Embryonic facial prominence (tissue), 1 donor: Measurements from ENCODE around the gene TUBGCP2.
"Not testable (repeated sequence)": the region's sequence is repeated elsewhere in the genome, so short reads cannot be mapped to it uniquely, and the experiment has no call there.

ENCODE experiments used
- DNase-seq: peaks from one replicate; pipeline ENCODE4 v3.0.0-alpha.2; 2016; ENCODE audit errors: extremely low spot score

The TUBGCP2 gene

DNA sequence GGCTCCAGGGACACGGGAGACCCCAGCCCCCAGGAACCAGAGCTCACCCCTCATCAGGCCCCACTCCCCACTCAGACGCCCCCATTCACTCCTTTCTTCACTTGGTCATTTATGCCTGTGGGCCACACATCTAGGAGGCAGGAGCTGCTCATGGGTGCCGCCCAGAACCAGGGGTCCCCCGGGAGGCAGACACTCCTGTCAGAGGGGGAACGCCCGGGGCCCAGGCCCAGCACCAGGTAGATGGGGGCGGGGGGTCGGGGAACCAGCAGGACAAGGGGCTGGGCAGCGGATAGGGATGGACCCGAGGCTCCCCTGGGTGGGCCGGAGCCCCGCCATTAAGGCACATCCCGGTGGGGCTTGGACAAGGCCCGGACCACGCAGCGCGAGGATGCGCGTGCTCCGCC, 16.2 kb upstream of the TUBGCP2 start:
- DNase-seq, result no peak

DNA sequence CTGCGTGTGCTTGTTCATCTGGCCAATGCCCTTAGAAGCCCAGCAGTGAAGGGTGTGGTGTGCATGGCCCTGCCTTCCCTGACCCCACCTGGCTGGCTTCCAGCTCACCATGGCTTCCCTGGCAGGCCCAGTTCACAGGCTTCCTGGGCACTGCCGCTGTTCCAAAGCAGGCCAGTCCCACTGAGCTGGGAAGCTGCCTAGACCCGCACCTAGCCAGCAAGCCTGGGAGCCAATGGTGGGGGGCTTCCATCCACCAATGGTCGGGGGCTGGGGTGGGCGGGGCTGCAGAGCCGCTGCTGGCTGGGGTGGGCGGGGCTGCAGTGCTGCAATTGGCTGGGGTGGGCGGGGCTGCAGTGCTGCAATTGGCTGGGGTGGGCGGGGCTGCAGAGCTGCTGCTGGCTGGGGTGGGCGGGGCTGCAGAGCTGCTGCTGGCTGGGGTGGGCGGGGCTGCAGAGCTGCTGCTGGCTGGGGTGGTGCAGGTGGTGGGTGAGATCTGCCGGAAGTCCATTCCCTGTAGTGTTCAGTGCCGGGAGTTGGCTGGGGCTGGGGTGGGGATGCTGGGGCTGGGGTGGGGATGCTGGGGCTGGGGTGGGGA, 15.6 kb upstream of the TUBGCP2 start:
- no peak for DNase-seq

DNA sequence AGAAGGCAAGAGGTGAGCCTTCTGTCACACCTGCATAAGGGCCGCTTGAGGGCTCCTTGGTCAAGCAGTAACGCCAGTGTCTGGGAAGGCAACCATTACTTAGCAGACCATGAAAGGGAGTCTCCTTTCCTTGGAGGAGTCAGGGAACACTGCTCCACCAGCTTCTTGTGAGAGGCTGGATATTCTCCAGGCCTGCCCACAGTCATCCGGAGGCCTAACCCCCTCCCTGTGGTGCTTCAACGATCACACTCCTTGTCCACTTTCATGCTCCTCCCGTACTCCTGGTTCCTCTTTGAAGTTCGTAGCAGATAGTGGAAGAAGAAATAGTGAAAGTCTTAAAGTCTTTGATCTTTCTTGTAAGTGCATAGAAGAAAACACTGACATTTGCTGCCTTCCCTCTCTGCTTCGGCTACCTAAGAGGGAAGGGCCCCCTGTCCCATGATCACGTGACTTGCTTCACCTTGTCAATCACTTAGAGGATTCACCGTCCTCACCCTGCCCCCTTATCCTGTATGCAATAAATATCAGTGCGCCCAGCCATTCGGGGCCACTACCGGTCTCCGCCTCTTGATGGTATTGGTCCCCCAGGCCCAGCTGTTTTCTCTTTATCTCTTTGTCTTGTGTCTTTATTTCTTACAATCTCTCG, 13.5 kb upstream of the TUBGCP2 start:
- not testable (repeated sequence) for DNase-seq

DNA sequence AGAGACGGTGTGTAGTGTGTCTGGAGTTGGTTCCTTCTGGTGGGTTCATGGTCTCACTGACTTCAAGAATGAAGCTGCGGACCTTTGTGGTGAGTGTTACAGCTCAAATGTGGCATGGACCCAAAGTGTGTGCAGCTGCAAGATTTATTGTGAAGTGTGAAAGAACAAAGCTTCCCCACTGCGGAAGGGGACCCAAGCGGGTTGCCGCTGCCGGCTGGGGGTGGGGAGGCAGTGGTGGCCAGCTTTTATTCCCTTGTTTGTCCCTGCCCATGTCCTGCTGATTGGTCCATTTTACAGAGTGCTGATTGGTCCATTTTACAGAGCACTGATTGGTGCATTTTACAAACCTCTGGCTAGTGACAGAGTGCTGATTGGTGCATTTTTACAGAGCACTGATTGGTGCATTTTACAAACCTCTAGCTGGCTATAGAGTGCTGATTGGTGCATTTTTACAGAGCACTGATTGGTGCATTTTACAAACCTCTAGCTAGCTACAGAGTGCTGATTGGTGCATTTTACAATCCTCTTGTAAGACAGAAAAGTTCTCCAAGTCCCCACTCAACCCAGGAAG, 12.3 kb upstream of the TUBGCP2 start:
- DNase-seq, result not testable (repeated sequence)

DNA sequence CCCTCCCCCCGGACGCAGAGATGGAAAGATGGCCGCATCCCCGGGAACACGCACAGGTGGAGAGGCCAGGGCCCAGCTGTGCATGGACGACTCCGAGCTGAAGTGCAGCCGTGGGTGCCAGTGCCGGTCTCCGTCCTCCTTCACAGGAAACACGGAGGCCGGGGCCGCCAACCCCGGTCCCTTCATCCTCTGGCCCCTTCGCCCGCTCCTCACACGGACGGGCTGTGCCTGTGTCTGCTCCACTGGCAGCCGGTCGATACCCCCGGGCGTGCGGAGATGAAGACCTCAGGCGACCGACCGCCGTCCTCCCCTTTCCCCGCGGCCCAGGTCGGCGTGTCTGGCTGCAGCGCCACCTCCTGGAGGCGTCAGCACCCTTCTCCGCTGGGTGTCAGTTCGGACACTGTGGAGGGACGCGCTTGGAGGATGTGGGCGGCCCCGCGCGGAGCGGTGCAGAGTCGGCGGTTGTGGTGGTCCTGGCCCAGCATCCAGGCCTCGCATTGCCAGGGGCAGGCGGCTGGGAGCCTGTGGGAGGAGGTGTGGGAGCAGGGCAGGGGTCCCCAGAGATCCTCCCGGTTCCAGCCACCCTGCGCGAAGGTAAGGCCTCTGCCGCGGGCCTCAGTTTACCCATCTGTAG, 9.9 kb upstream of the TUBGCP2 start:
- no peak for DNase-seq

DNA sequence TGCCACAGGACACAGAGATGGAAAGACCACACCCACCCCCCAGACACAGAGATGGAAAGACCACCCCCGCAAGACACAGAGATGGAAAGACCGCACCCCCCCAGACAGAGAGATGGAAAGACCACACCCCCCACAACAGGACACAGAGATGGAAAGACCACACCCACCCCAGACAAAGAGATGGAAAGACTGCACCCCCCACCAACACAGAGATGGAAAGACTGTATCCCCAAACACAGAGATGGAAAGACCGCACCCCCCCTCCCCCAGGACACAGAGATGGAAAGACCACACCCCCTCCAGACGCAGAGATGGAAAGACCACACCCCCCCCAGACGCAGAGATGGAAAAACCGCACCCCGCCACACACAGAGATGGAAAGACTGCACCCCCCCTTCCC, 8.1 kb upstream of the TUBGCP2 start:
- DNase-seq, result no peak

DNA sequence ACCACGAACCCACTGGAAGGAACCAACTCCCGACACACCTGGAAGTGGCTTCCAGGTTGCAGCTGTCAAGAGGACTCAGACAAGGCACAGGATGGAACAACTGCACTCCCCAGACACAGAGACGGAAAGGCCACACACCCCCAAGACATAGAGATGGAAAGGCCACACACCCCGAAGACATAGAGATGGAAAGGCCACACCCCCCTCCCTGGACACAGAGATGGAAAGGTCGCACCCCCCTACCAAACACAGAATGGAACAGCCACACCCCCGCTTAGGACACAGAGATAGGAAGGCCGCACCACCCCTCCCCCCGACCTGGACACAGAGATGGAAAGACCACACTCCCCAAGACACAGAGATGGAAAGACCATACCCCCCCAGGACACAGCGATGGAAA, 7.6 kb upstream of the TUBGCP2 start:
- no peak for DNase-seq

DNA sequence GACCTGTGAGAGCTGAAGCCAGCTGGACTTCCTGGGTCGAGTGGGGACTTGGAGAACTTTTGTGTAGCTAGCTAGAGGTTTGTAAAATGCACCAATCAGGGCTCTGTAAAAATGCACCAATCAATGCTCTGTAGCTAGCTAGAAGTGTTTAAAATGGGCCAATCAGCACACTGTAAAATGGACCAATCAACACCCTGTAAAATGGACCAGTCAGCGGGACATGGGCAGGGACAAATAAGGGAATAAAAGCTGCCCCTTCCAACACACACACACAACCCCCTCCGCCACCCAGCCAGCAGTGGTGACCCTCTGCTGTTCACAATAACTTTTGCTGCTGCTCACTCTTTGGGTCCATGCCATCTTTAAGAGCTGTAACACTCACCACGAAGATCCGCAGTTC, 7.2 kb upstream of the TUBGCP2 start:
- DNase-seq, result no peak

DNA sequence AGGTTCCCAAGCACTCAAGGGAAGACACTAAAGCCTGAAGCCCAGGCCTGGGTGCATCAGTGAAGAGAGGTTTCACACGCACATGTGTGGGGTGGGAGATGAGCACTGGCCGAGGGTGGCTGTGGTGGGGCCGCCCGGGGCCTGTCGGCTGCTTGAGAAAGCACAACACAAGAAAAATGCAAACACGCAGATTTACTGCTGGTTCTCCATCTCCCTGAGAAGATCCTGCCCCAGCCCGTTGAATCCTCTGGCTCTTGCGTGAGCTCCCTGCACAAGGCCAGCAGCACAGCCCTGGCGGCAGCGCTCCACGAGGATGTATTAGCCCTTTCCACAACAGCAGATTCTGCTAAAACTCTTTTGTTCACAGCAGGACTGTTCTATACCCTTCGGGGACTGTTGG, 6.2 kb upstream of the TUBGCP2 start:
- DNase-seq, result no peak

DNA sequence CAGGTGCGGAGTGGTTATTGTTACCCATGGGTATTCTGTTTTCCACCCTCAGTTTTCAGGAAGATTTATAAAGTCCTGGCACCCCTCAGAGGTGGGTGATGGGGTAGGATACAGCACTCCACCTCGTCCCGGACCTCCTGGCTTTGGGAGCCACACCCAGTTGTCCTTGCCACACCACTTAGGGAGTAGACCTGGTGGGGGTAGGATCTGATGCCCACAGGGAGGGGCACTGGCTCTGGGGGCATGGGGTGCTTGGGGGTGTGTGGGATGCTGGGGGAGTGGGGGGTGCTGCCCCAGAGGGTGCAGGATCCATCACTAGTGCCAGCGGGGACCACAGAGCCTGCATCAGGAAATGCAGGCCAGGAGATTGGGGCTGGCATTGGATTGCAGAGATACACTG, 4.5 kb upstream of the TUBGCP2 start:
- no peak for DNase-seq

DNA sequence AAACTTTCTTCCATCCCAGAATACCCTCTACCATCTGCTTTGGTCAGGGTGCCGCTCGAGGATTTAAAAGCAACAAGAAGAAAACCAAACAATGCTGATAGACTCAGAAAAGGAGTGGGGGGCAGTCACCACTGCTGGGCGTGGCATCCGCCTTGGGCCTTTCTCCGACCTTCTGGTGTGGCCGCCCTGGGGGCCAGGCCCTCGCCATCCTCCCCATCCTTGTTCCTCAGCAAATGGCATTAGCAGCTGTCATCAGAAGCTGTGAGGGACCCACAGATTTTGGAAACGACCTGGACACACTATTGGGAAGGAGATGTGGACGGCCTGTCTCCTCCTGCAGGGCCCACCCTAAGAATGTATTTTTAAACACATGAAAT, 4.1 kb upstream of the TUBGCP2 start:
- no peak for DNase-seq

DNA sequence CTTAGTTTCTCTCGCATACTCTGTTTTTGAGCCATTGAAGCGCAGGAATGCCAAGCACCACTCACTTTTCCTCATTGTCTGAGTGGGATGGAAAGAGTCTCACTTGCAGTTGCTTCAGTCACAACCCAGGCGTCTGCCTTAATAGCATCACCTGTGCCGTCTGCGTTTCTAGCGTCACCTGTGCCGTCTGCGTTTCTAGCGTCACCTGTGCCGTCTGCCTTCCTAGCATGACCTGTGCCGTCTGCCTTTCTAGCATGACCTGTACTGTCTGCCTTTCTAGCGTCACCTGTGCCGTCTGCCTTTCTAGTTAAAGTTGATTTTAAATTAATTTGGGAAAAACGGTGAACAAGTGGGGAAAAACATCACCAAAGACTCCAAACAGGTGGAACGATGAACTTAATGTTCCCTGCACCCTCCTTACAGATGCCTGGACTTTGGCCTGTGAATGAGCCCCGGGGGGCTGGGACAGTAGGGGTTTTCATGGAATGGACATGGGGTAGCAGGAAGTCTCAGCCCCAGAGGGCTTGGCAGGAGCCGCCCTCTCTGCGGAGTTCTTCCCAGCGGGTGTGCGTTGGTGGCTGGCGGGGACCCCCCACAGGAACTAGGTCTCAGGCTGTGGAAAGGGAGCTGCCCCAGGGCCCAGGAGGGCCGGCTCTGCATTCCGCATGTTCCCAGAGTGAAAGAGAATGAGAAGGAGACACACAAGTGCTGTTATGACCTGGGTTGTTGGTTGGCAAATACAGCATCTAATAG, 3.5 kb upstream of the TUBGCP2 start:
- DNase-seq, result no peak

DNA sequence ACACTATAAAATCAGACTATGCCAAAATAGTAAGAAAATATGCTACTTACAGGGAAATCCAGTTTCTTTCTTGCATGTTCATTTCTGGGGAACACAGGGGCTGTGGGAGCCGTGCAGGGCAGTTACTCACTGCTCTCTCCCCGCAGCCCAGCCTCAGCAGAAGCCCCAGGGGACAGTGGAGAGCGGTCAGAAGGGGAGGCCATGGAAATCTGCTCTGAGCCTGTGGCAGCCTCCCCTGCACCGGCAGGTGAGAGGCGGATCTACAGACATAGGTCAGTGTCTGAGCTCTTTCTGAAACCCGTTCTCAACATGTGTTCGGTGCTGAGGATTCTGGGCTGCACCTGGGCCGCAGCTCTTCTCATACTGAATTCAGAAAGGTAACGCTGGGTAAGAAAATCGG, 2.9 kb upstream of the TUBGCP2 start:
- no peak for DNase-seq

DNA sequence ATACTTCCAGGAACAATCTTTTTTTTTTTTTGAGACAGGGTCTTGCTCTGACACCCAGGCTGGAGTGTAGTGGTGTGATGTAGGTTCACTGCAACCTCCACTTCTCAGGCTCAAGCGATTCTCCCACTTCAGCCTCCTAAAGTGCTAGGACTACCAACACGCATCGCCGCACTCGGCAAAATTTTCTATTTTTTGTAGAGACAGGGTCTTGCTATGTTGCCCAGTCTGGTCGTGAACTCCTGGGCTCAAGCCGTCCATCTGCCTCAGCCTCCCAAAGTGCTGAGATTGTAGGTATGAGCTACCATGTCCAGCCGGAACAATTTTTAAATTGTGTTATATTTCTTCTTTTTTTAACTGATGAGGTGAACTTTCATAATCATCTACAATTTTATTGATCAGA, 2.1 kb upstream of the TUBGCP2 start:
- no peak for DNase-seq

DNA sequence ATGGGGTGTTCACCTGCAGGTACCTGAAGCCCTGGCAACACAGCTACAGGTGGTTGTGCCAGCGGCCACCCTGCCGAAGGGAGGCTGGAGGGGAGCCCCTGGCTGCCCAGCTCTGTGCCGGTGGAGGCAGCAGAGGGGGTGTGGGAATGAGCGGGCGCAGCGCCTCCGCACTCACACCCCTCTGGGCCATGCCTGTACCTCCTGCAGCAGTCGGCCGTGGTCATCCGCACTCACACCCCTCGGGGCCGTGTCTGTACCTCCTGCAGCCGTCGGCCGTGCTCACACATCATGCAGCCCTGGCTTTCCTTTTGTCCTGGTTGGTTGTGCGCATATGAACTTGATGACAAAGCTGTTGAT, 1.7 kb upstream of the TUBGCP2 start:
- DNase-seq, result no peak

DNA sequence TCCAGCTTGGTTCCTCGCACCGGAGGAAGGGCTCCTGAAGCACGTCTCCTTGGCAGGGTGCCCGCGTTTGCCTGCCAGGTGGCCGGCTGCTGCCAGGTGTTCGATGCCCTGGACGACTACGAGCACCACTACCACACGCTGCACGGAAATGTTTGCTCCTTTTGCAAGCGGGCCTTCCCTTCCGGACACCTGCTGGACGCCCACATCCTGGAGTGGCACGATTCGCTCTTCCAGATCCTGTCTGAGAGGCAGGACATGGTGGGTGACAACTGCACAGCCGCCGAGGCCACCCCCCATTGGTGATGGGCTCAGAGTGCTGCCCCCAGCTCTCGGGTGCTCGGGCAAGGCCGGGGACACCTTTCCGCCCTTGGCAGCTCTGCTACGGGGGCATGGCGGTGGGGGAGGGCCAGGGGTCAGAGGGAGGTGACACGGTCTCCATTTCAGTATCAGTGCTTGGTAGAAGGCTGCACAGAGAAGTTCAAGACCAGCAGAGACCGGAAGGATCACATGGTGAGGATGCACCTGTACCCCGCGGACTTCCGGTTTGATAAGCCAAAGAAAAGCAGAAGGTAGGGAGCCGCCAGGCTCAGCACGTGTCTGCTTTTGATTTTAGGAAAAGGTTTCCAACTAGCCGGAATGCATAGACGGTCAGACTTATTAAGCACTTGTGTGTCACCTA, 1.2 kb upstream of the TUBGCP2 start:
- no peak for DNase-seq

DNA sequence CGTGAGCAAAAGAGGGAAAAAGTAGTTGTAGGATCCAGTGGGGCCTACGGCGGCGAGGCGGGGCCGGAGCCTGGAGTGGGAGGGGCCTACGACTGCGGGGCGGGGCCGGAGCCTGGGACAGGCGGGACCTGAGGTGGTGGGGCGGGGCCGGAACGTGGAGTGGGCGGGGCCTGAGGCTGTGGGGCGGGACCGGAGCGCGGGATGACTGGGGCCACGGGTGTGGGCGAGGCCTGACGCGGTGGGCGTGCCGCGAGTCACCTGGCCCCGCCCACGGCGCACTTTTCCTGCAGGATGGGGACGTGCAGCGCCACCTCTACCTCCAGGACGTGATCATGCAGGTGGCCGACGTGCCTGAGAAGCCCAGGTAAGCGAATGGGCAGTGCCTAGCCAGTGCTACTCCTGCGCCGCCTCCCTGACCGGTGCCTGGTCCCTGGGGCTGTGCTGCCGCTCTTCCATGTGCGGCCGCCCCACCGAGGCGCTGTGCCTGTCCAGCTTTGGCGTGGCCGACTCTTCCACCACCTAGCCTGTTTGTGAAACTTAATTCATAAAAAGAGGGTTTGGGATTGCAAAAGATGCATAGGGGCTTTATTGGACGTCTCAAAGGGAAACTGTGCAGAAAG, 538 bp upstream of the TUBGCP2 start:
- DNase-seq, result peak; percentile 56

DNA sequence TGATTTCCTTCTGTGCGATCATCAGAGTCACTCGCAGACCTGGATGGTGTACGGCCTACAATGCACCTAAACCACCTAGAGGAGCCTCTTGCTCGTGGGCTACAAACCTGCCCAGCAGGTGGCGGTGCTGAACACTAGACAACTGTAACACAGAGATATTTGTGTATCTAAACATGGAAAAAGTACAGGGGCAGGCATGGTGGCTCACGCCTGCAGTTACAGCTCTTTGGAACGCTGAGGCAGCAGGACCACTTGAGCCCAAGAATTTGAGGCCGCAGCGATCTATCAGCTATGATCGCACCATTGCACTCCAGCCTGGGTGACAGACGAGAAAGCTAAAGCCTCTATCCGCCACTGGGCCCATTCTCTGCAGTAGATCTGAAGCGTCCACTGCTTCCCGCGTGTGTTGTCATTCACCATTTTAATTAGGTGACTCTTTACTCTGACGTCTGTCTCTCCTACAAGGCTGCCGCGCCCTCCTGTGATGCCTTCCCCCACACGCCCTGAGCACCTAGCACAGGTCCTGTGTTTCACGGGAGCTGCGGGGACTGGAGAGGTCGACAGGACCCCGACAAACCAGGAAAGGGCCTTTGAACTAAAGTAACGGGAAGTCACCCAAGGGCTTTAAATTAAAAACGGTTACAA, 774 bp downstream of the TUBGCP2 start:
- DNase-seq, result peak; percentile 40

DNA sequence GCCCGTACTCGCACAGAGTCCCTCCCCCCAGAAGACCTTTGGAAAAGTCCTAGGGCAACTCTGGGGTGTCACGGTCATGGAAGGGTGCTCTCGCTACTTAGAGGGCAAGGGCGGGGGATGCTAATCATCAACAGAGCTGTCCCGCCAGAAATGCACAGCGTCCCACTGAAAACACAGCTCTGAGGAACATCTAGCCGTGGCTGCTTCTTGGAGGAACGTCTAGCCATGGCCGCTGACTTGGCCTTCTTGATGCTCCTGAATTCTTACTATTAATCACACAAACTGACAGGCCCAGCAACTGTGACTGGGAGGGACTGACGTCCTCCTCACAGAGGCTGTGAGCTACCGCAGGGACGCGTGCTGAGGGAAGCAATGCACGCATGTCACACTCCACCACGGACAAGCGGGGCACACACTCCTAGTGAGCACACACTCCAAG, 1.7 kb downstream of the TUBGCP2 start:
- DNase-seq, result no peak

DNA sequence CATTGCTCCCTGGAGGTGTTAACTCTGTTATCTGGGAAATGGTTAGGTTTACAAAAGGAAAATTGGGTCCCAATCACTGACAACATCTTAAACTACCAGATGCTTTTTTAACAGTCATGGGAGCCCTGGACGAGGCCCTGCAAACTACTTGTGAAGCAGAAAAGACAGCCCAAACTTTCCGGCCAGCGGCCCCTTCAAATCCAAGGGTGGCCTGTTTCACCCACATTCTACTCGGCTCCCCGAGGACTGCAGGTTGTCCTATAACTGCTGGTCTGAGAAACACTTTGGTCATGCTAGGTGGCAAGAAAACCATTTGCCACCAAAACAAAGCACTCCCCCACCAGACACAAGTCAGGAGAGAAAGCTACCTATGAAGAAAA, 2.6 kb downstream of the TUBGCP2 start:
- DNase-seq, result no peak

DNA sequence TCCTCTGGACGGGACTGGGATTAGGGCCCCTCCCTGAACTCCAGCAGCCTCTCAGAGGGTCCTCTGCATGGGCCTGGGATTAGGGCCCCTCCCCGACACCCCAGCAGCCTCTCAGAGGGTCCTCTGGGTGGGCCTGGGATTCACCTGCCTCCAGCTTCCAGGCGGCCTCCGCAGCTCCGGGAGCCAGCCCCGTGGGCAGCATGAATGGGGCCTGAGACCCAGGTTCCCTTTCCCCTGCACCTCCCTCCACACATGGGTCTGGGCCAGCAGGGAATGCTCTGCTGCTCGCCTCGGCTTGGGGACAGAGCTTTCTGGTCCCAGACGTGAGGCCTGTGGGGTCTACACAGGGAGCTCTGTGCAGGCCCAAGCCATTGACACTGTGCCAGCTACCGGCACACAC, 5.5 kb downstream of the TUBGCP2 start:
- no peak for DNase-seq
